Motor neuron (in vitro differentiated cells): ENCODE measurements around the gene KCNJ13. TPM values are rescaled to one million over a fixed set of nuclear protein-coding genes. Genes with fewer than 3 reads are reported as not detected.
A peak's percentile ranks its signal among the peaks of the same experiment; 100 is the strongest.

ENCODE experiments used
- ATAC-seq, 8 experiments: fragments of 200-7000 bp; cut with Tn5 transposase; replicated peaks in 6 of 8; 2 replicates each; pipeline ENCODE4 v1.8.0; 2021; ENCODE audit warnings: mild to moderate bottlenecking in 8 of 8, moderate library complexity in 8 of 8
- H3K27ac ChIP-seq, 2 donors: fragments of 250-450 bp; sonication (Bioruptor Pico); 2 replicates each; pipeline ENCODE4 v1.9.0; 2021; ENCODE audit warnings: antibody characterized with exemption in 2 of 2, mild to moderate bottlenecking in 2 of 2, moderate library complexity in 1 of 2
- H3K4me1 ChIP-seq, 2 donors: fragments of 250-450 bp; sonication (Bioruptor Pico); replicated peaks in 1 of 2; 2 replicates each; pipeline ENCODE4 v1.6.1; 2021; ENCODE audit warnings: antibody characterized with exemption in 2 of 2, mild to moderate bottlenecking in 2 of 2, moderate library complexity in 1 of 2
- H3K4me3 ChIP-seq, 5 donors: fragments of 250-450 bp; sonication (Bioruptor Pico); 2 replicates each; pipeline ENCODE4 v1.9.0; 2021; ENCODE audit warnings: antibody characterized with exemption in 5 of 5, mild to moderate bottlenecking in 5 of 5, moderate library complexity in 4 of 5
- WGBS, 10 experiments: fragments of 450-650 bp; shearing (Covaris generic); methylation state at CpG; one replicate each; pipeline ENCODE4 v1.0.0; 2022; 5-methylcytosine and 5-hydroxymethylcytosine counted together
- in situ Hi-C, 9 experiments: fragments of 400-800 bp; cut with MboI; loops; one replicate each; pipeline ENCODE4 v1.15.0; 2021; ENCODE audit warnings: low sequenced_read_pairs in 9 of 9, low pct_unique_long_range_greater_than_20kb in 2 of 9; ENCODE audit not compliant: unreplicated experiment in 9 of 9
- total RNA-seq, 8 experiments: library from RNA; unstranded; fragments of 300-600 nt; gene quantifications; 2 replicates each; pipeline versions ENCODE4 v1.2.3 to v1.2.4, GENCODE V29; 2022

The KCNJ13 gene
- 1 to 10 TPM; 1.0 to 7.9 (median 1.9) TPM for total RNA-seq

- no peak within 1 kb of the TSS for H3K4me3 ChIP-seq
- H3K27ac ChIP-seq: no peak within 1 kb of the TSS
- no peaks in the 10 kb centered on the region for H3K4me1 ChIP-seq
- in situ Hi-C loops: no loop called here
- WGBS, 10 experiments: 73 to 100% (median 95%) methylated on average over 1 of the region's 1 CpG; no CpG with 5 or more reads in 6 of the 10 experiments
- no peak for ATAC-seq
These were observed at the start of gene KCNJ13 for GRCh38 chr2:232776435-232776834. Gene KCNJ13, minus strand, starts transcription at chr2:232776565. Its CDS starts 5,203 bp downstream, at chr2:232771362.

GRCh38 chr2:232817756-232818155, 41.4 kb upstream of the KCNJ13 start:
- Histone ChIP-seq H3K4me1 (no peaks in the 10 kb centered on the region), H3K4me3 (no peak overlapping the region), H3K27ac (no peak overlapping the region)
- in situ Hi-C loops: no loop called here
- 61 to 100% (median 84%) methylated on average over 1 to 3 of the region's 3 CpGs; no CpG with 5 or more reads in 1 of the 10 experiments for WGBS, 10 experiments
- no peak for ATAC-seq

GRCh38 chr2:232816657-232817056, 40.3 kb upstream of the KCNJ13 start:
- Histone ChIP-seq H3K4me3 (no peak overlapping the region), H3K4me1 (no peaks in the 10 kb centered on the region), H3K27ac (no peak overlapping the region)
- no peak for ATAC-seq
- 91 to 100% (median 95%) methylated on average over 2 to 10 of the region's 10 CpGs for WGBS, 10 experiments
- in situ Hi-C loops: no loop called here

GRCh38 chr2:232815569-232815968, 39.2 kb upstream of the KCNJ13 start:
- H3K4me1 ChIP-seq: no peaks in the 10 kb centered on the region
- peak in 1 of 8 experiments; percentile 35 for ATAC-seq
- H3K4me3 ChIP-seq: no peak overlapping the region
- 20 to 100% (median 100%) methylated on average over 1 to 3 of the region's 3 CpGs; no CpG with 5 or more reads in 3 of the 10 experiments for WGBS, 10 experiments
- no peak overlapping the region for H3K27ac ChIP-seq
- in situ Hi-C loops: no loop called here

- no peak for ATAC-seq
- 75 to 100% (median 100%) methylated on average over 1 of the region's 1 CpG; no CpG with 5 or more reads in 1 of the 10 experiments for WGBS, 10 experiments
- Histone ChIP-seq H3K4me3 (no peak overlapping the region), H3K27ac (no peak overlapping the region), H3K4me1 (no peaks in the 10 kb centered on the region)
- in situ Hi-C loops: no loop called here
These were observed 34.1 kb upstream of the KCNJ13 start for GRCh38 chr2:232810444-232810843.

GRCh38 chr2:232809349-232810124, 33.2 kb upstream of the KCNJ13 start:
- in situ Hi-C loops: no loop called here
- Histone ChIP-seq H3K27ac (no peak overlapping the region), H3K4me1 (no peaks in the 10 kb centered on the region), H3K4me3 (no peak overlapping the region)
- WGBS, 10 experiments: 40 to 100% (median 96%) methylated on average over 1 to 5 of the region's 5 CpGs
- no peak for ATAC-seq

- in situ Hi-C loops: no loop called here
- Histone ChIP-seq H3K4me1 (no peaks in the 10 kb centered on the region), H3K4me3 (no peak overlapping the region), H3K27ac (no peak overlapping the region)
- no peak for ATAC-seq
- WGBS, 10 experiments: 94 to 100% (median 100%) methylated on average over 1 to 3 of the region's 3 CpGs
These were observed 25.7 kb upstream of the KCNJ13 start for GRCh38 chr2:232802091-232802490.

GRCh38 chr2:232800166-232800565, 23.8 kb upstream of the KCNJ13 start:
- H3K4me3 ChIP-seq: no peak overlapping the region
- 49 to 100% (median 82%) methylated on average over 2 of the region's 2 CpGs; no CpG with 5 or more reads in 3 of the 10 experiments for WGBS, 10 experiments
- no peak for ATAC-seq
- H3K4me1 ChIP-seq: no peaks in the 10 kb centered on the region
- in situ Hi-C loops: no loop called here
- no peak overlapping the region for H3K27ac ChIP-seq

GRCh38 chr2:232798187-232798586, 21.8 kb upstream of the KCNJ13 start:
- Histone ChIP-seq H3K27ac (no peak overlapping the region), H3K4me3 (no peak overlapping the region), H3K4me1 (no peaks in the 10 kb centered on the region)
- ATAC-seq: no peak
- in situ Hi-C loops: no loop called here

GRCh38 chr2:232795920-232796319, 19.6 kb upstream of the KCNJ13 start:
- in situ Hi-C loops: no loop called here
- WGBS, 10 experiments: 17 to 100% (median 89%) methylated on average over 1 of the region's 1 CpG; no CpG with 5 or more reads in 4 of the 10 experiments
- no peaks in the 10 kb centered on the region for H3K4me1 ChIP-seq

GRCh38 chr2:232794981-232795380, 18.6 kb upstream of the KCNJ13 start:
- no peak for ATAC-seq
- no peak overlapping the region for H3K4me3 ChIP-seq
- in situ Hi-C loops: no loop called here
- H3K4me1 ChIP-seq: no peaks in the 10 kb centered on the region
- 88 to 100% (median 100%) methylated on average over 1 of the region's 1 CpG; no CpG with 5 or more reads in 2 of the 10 experiments for WGBS, 10 experiments
- no peak overlapping the region for H3K27ac ChIP-seq

More at GRCh38 chr2:232795920-232796319, 19.6 kb upstream of the KCNJ13 start:
- Histone ChIP-seq H3K27ac (no peak overlapping the region), H3K4me3 (no peak overlapping the region)
- ATAC-seq: peak in 3 of 8 experiments; percentile 48 to 61 (median 49)

GRCh38 chr2:232793271-232793670, 16.9 kb upstream of the KCNJ13 start:
- in situ Hi-C loops: no loop called here
- Histone ChIP-seq H3K4me3 (no peak overlapping the region), H3K27ac (no peak overlapping the region), H3K4me1 (no peaks in the 10 kb centered on the region)
- WGBS, 10 experiments: 71 to 100% (median 91%) methylated on average over 1 to 4 of the region's 4 CpGs
- ATAC-seq: no peak

GRCh38 chr2:232791518-232791917, 15.2 kb upstream of the KCNJ13 start:
- no peak overlapping the region for H3K4me3 ChIP-seq
- WGBS, 10 experiments: 83 to 100% (median 100%) methylated on average over 1 to 4 of the region's 4 CpGs; no CpG with 5 or more reads in 3 of the 10 experiments
- in situ Hi-C loops: no loop called here
- no peak overlapping the region for H3K27ac ChIP-seq
- ATAC-seq: no peak
- no peaks in the 10 kb centered on the region for H3K4me1 ChIP-seq

- Histone ChIP-seq H3K27ac (no peak overlapping the region), H3K4me1 (no peaks in the 10 kb centered on the region), H3K4me3 (no peak overlapping the region)
- 86 to 100% (median 96%) methylated on average over 1 to 4 of the region's 4 CpGs; no CpG with 5 or more reads in 1 of the 10 experiments for WGBS, 10 experiments
- no peak for ATAC-seq
- in situ Hi-C loops: no loop called here
These were observed 12.7 kb upstream of the KCNJ13 start for GRCh38 chr2:232789082-232789481.
